OCI-LY7 (cell line): ENCODE results near the gene CHRNA3. TPM values are rescaled to one million over a fixed set of nuclear protein-coding genes. Genes with fewer than 3 reads are reported as not detected.

Experiments
- BruUV-seq: library from RNA; stranded (reverse); fragments of 400-500 nt; replicated peaks from 2 replicates; lab custom pipeline; 2021; lab: Mats Ljungman, UMichigan
- CTCF ChIA-PET: fragments of 300-600 bp; sonication (Branson Sonifier 250); formaldehyde crosslinking; loops from one replicate; lab custom pipeline; 2022; ENCODE audit warnings: antibody characterized with exemption; ENCODE audit not compliant: unreplicated experiment; lab: Charles Lee
- POLR2A ChIA-PET: fragments of 300-600 bp; sonication (Branson Sonifier 250); formaldehyde crosslinking; loops from one replicate; lab custom pipeline; 2022; ENCODE audit warnings: antibody characterized with exemption; lab: Charles Lee
- DNase-seq: peaks from one replicate; pipeline ENCODE4 v3.0.0-alpha.2; 2015; ENCODE audit warnings: low spot score
- H2AFZ ChIP-seq: fragments of 200-600 bp; sonication (generic), shearing (Covaris generic); 2 replicates; pipeline ENCODE4 v1.6.1; 2014; ENCODE audit warnings: mild to moderate bottlenecking, antibody characterized with exemption, low read length, moderate library complexity
- H3K27ac ChIP-seq: fragments of 200-600 bp; sonication (generic); 2 replicates; pipeline ENCODE4 v1.5.1; 2014; ENCODE audit warnings: mixed run types, low read depth, mild to moderate bottlenecking, moderate library complexity, low read length, inconsistent platforms; ENCODE audit not compliant: poor library complexity, severe bottlenecking
- H3K36me3 ChIP-seq: fragments of 200-600 bp; sonication (generic); 2 replicates; pipeline ENCODE4 v1.6.1; 2014; ENCODE audit warnings: mild to moderate bottlenecking, antibody characterized with exemption, low read length, moderate library complexity, mixed read lengths; ENCODE audit not compliant: insufficient read depth
- H3K4me1 ChIP-seq: fragments of 200-600 bp; sonication (generic); 2 replicates; pipeline ENCODE4 v1.5.1; 2014; ENCODE audit warnings: mild to moderate bottlenecking, low read length; ENCODE audit not compliant: insufficient read depth, poor library complexity, severe bottlenecking
- H3K4me2 ChIP-seq: fragments of 200-600 bp; sonication (generic); 2 replicates; pipeline ENCODE4 v1.6.1; 2014; ENCODE audit warnings: mild to moderate bottlenecking, low read length
- H3K4me3 ChIP-seq: fragments of 200-600 bp; sonication (generic); 2 replicates; pipeline ENCODE4 v1.5.1; 2014; ENCODE audit warnings: mild to moderate bottlenecking, low read depth, low read length; ENCODE audit not compliant: poor library complexity, severe bottlenecking
- H3K79me2 ChIP-seq: fragments of 200-600 bp; sonication (generic); 2 replicates; pipeline ENCODE4 v1.6.1; 2016; ENCODE audit warnings: low read depth, mild to moderate bottlenecking, low read length, moderate library complexity, mixed read lengths; ENCODE audit not compliant: insufficient read depth
- H3K9me2 ChIP-seq: fragments of 200-600 bp; sonication (generic); 2 replicates; pipeline ENCODE4 v1.6.1; 2016; ENCODE audit warnings: mild to moderate bottlenecking, low read length, mixed read lengths; ENCODE audit not compliant: insufficient read depth
- H3K9me3 ChIP-seq: fragments of 200-600 bp; sonication (generic); 2 replicates; pipeline ENCODE4 v1.6.1; 2014; ENCODE audit warnings: mild to moderate bottlenecking, mixed run types, low read length, mixed read lengths
- H4K20me1 ChIP-seq: fragments of 200-600 bp; sonication (generic); 2 replicates; pipeline ENCODE4 v1.6.1; 2014; ENCODE audit warnings: mild to moderate bottlenecking, antibody characterized with exemption, low read length, moderate library complexity, mixed read lengths; ENCODE audit not compliant: insufficient read depth
- CTCF ChIP-seq: fragments of 200-600 bp; sonication (generic); conservative IDR thresholded peaks from 2 replicates; pipeline ENCODE4 v1.5.1; 2014; ENCODE audit warnings: mild to moderate bottlenecking, antibody characterized with exemption, low read length, moderate library complexity, mixed read lengths
- EZH2phosphoT487 ChIP-seq: fragments of 200-600 bp; sonication (generic); IDR thresholded peaks from 2 replicates; pipeline ENCODE4 v1.6.1; 2018; ENCODE audit warnings: low read depth, borderline replicate concordance, mild to moderate bottlenecking, mixed run types, antibody characterized with exemption, low read length, moderate library complexity, mixed read lengths
- intact Hi-C: fragments of 100-400 bp; cut with micrococcal nuclease; formaldehyde crosslinking; loops from one replicate; pipeline ENCODE4 v1.10.0; 2022; ENCODE audit not compliant: unreplicated experiment
- total RNA-seq, 2 experiments: library from RNA; depleted of rRNA in 1 of 2; stranded (reverse); fragments of >200 nt in 1 of 2; shearing (Covaris generic) in 1 of 2; gene quantifications; 2 replicates each; pipeline ENCODE4 v1.2.3, GENCODE V29; 2014 to 2022

The CHRNA3 gene
- total RNA-seq, 2 experiments from 2014 or later, result not detected

GRCh38 chr15:78642331-78642730 is 21.5 kb upstream of the CHRNA3 start:
- H3K79me2 ChIP-seq, result no peaks in the 10 kb centered on the region
- no peaks in the 10 kb centered on the region for H3K4me1 ChIP-seq
- no peaks in the 10 kb centered on the region for H4K20me1 ChIP-seq
- no peak overlapping the region for H2AFZ ChIP-seq
- BruUV-seq, result no TSS peak
- no peaks in the 10 kb centered on the region for H3K9me2 ChIP-seq
- ChIA-PET POLR2A (no interaction called here), CTCF (no interaction called here)
- H3K36me3 ChIP-seq, result no peaks in the 10 kb centered on the region
- no peaks in the 10 kb centered on the region for H3K9me3 ChIP-seq
- no peak overlapping the region for H3K27ac ChIP-seq
- no peak overlapping the region for H3K4me2 ChIP-seq
- TF ChIP-seq EZH2phosphoT487 (no peak), CTCF (no peak)
- H3K4me3 ChIP-seq, result no peak overlapping the region
- intact Hi-C loops, result no loop called here
- DNase-seq, result no peak

- POLR2A ChIA-PET, result no interaction called here
- Histone ChIP-seq H3K36me3 (no peaks in the 10 kb centered on the region), H3K9me3 (no peaks in the 10 kb centered on the region), H3K79me2 (no peaks in the 10 kb centered on the region), H2AFZ (no peak overlapping the region), H3K4me3 (no peak overlapping the region), H3K4me2 (no peak overlapping the region), H3K9me2 (no peaks in the 10 kb centered on the region), H4K20me1 (no peaks in the 10 kb centered on the region), H3K27ac (no peak overlapping the region), H3K4me1 (no peaks in the 10 kb centered on the region)
- CTCF ChIA-PET, result no interaction called here
- no TSS peak for BruUV-seq
- intact Hi-C loops, result no loop called here
- DNase-seq, result no peak
- TF ChIP-seq CTCF (no peak), EZH2phosphoT487 (no peak)
These were observed 21.0 kb upstream of the CHRNA3 start for GRCh38 chr15:78641749-78642275.

GRCh38 chr15:78641102-78641748 is 20.4 kb upstream of the CHRNA3 start, which contains the start of gene CHRNB4:
TSS of gene CHRNB4 (minus strand) at chr15:78641210. CDS start at chr15:78641133, 77 bp downstream.
- Histone ChIP-seq H3K4me3 (no peak within 1 kb of the TSS), H3K9me2 (no peaks in the 10 kb centered on the region), H3K27ac (no peak within 1 kb of the TSS), H3K79me2 (no peaks in the 10 kb centered on the region), H3K4me1 (no peaks in the 10 kb centered on the region), H4K20me1 (no peaks in the 10 kb centered on the region), H3K36me3 (no peaks in the 10 kb centered on the region), H2AFZ (no peak within 1 kb of the TSS), H3K4me2 (no peak within 1 kb of the TSS), H3K9me3 (no peaks in the 10 kb centered on the region)
- no TSS peak for BruUV-seq
- TF ChIP-seq CTCF, result no peak
- no peak for TF ChIP-seq EZH2phosphoT487
- POLR2A ChIA-PET, result no interaction called here
- intact Hi-C loops, result no loop called here
- DNase-seq, result no peak
- CTCF ChIA-PET, result no interaction called here
